H1 (cell line): Measurements from ENCODE around the gene SLC35F6. TPM values are rescaled to one million over a fixed set of nuclear protein-coding genes. Genes with fewer than 3 reads are reported as not detected.

Source experiments
- CTCF ChIA-PET: fragments of 300-600 bp; sonication (Branson Sonifier 250); formaldehyde crosslinking; loops from one replicate; lab custom pipeline; 2021; ENCODE audit not compliant: partially characterized antibody; lab: Charles Lee
- POLR2A ChIA-PET: fragments of 300-600 bp; sonication (Branson Sonifier 250); formaldehyde crosslinking; loops from one replicate; lab custom pipeline; 2021; ENCODE audit warnings: inconsistent platforms; ENCODE audit not compliant: partially characterized antibody; lab: Charles Lee
- DNase-seq, 2 experiments: peaks; one replicate each; pipeline versions ENCODE4 v3.0.0 to v3.0.0-alpha.2; 2010 to 2022; ENCODE audit warnings: low spot score in 2 of 2, low read depth in 1 of 2, mixed read lengths in 1 of 2
- FAIRE-seq: peaks from 2 replicates; lab custom pipeline; 2011; peaks lifted over from hg19 to GRCh38; lab: Jason Lieb, UNC
- H2AFZ ChIP-seq: 2 replicates; pipeline ENCODE4 v1.8.1; 2012; ENCODE audit warnings: low read length, inconsistent platforms
- H2AK5ac ChIP-seq: 2 replicates; pipeline ENCODE4 v1.6.1; 2013; ENCODE audit warnings: low read depth, low read length
- H2BK120ac ChIP-seq: replicated peaks from 2 replicates; pipeline ENCODE3; 2013; ENCODE audit warnings: low read depth, low read length, inconsistent platforms
- H2BK12ac ChIP-seq: 2 replicates; pipeline ENCODE4 v1.6.1; 2013; ENCODE audit warnings: low read depth, low read length
- H2BK15ac ChIP-seq: 2 replicates; pipeline ENCODE4 v1.6.1; 2013; ENCODE audit warnings: low read length
- H2BK20ac ChIP-seq: 2 replicates; pipeline ENCODE4 v1.6.1; 2013; ENCODE audit warnings: low read length
- H2BK5ac ChIP-seq: 2 replicates; pipeline ENCODE4 v1.6.1; 2013; ENCODE audit warnings: low read depth, low read length
- H3K14ac ChIP-seq: 2 replicates; pipeline ENCODE4 v1.6.1; 2013; ENCODE audit warnings: inconsistent platforms; ENCODE audit not compliant: insufficient read length
- H3K18ac ChIP-seq: 2 replicates; pipeline ENCODE4 v1.6.1; 2013; ENCODE audit warnings: low read length; ENCODE audit errors: extremely low read depth
- H3K23ac ChIP-seq: 2 replicates; pipeline ENCODE4 v1.6.1; 2013; ENCODE audit warnings: inconsistent platforms; ENCODE audit not compliant: insufficient read length
- H3K23me2 ChIP-seq: 2 replicates; pipeline ENCODE4 v1.6.1; 2013; ENCODE audit warnings: low read depth, low read length
- H3K27ac ChIP-seq: 2 replicates; pipeline ENCODE4 v1.6.1; 2011; ENCODE audit warnings: low read depth, low read length, inconsistent platforms
- H3K27me3 ChIP-seq, 4 experiments: replicated peaks in 1 of 4; 1 replicate in 1 of 4; 2 replicates in 3 of 4; pipeline versions ENCODE4 v1.6.1 to v1.8.1; 2011 to 2013; ENCODE audit warnings: low read length in 3 of 4, mild to moderate bottlenecking in 3 of 4, inconsistent platforms in 2 of 4, mixed read lengths in 2 of 4, moderate library complexity in 1 of 4; ENCODE audit not compliant: control insufficient read depth in 3 of 4, insufficient read depth in 3 of 4; ENCODE audit errors: extremely low read depth in 1 of 4
- H3K36me3 ChIP-seq, 4 experiments: 2 replicates each; pipeline versions ENCODE4 v1.6.1 to v1.8.1; 2011 to 2013; ENCODE audit warnings: mild to moderate bottlenecking in 4 of 4, low read length in 3 of 4, moderate library complexity in 2 of 4, control low read depth in 1 of 4, inconsistent platforms in 1 of 4; ENCODE audit not compliant: insufficient read depth in 4 of 4, control insufficient read depth in 2 of 4
- H3K4ac ChIP-seq: replicated peaks from 2 replicates; pipeline ENCODE3; 2013; ENCODE audit warnings: low read length, low read depth, mixed read lengths, inconsistent platforms; ENCODE audit not compliant: insufficient read length
- H3K4me1 ChIP-seq, 4 experiments: replicated peaks in 1 of 4; 1 replicate in 1 of 4; 2 replicates in 3 of 4; pipeline versions ENCODE4 v1.6.1 to v1.8.1; 2011 to 2013; ENCODE audit warnings: low read length in 3 of 4, inconsistent platforms in 2 of 4, mixed read lengths in 1 of 4; ENCODE audit not compliant: insufficient read depth in 4 of 4, control insufficient read depth in 3 of 4
- H3K4me2 ChIP-seq, 2 experiments: 2 replicates each; pipeline versions ENCODE4 v1.6.1 to v1.8.1; 2011 to 2013; ENCODE audit warnings: low read depth in 2 of 2, low read length in 2 of 2, control low read depth in 1 of 2, inconsistent platforms in 1 of 2, mild to moderate bottlenecking in 1 of 2; ENCODE audit not compliant: insufficient read depth in 1 of 2
- H3K4me3 ChIP-seq, 4 experiments: fragments of 200-600, 300-600 bp in 1 of 4; sonication (generic), shearing (Covaris generic), sonication (Bioruptor Twin) in 1 of 4; 2 replicates each; pipeline versions ENCODE4 v1.5.1 to v1.8.1; 2011 to 2016; ENCODE audit warnings: low read length in 4 of 4, low read depth in 3 of 4, control low read depth in 2 of 4, inconsistent platforms in 2 of 4, mild to moderate bottlenecking in 2 of 4, mixed read lengths in 1 of 4, moderate library complexity in 1 of 4; ENCODE audit not compliant: insufficient read depth in 2 of 4; ENCODE audit errors: extremely low read depth in 1 of 4
- H3K56ac ChIP-seq: replicated peaks from 2 replicates; pipeline ENCODE3; 2013; ENCODE audit warnings: low read depth, mild to moderate bottlenecking, mixed read lengths, low read length, inconsistent platforms; ENCODE audit not compliant: insufficient read length
- H3K79me1 ChIP-seq: 2 replicates; pipeline ENCODE4 v1.6.1; 2013; ENCODE audit warnings: low read depth, low read length, control low read depth
- H3K79me2 ChIP-seq, 2 experiments: 2 replicates each; pipeline versions ENCODE4 v1.6.1 to v1.8.1; 2012 to 2013; ENCODE audit warnings: low read length in 2 of 2, mild to moderate bottlenecking in 2 of 2, inconsistent platforms in 1 of 2; ENCODE audit not compliant: insufficient read depth in 2 of 2, control insufficient read depth in 1 of 2
- H3K9ac ChIP-seq, 4 experiments: replicated peaks in 1 of 4; 1 replicate in 1 of 4; 2 replicates in 3 of 4; pipeline versions ENCODE4 v1.6.1 to v1.8.1; 2011 to 2013; ENCODE audit warnings: low read depth in 3 of 4, low read length in 3 of 4, control low read depth in 2 of 4, mild to moderate bottlenecking in 2 of 4, moderate library complexity in 2 of 4, inconsistent platforms in 1 of 4; ENCODE audit errors: extremely low read depth in 1 of 4
- H3K9me3 ChIP-seq, 2 experiments: 2 replicates each; pipeline versions ENCODE4 v1.6.1 to v1.8.1; 2012 to 2013; ENCODE audit warnings: mild to moderate bottlenecking in 2 of 2, moderate library complexity in 2 of 2, control low read depth in 1 of 2, inconsistent platforms in 1 of 2, low read depth in 1 of 2, low read length in 1 of 2, mixed read lengths in 1 of 2; ENCODE audit not compliant: insufficient read depth in 2 of 2
- H4K20me1 ChIP-seq, 2 experiments: replicated peaks in 1 of 2; 2 replicates each; pipeline versions ENCODE3 to v1.8.1; 2011 to 2013; ENCODE audit warnings: inconsistent platforms in 2 of 2, low read length in 2 of 2, mild to moderate bottlenecking in 1 of 2; ENCODE audit not compliant: insufficient read depth in 2 of 2, control insufficient read depth in 1 of 2
- H4K5ac ChIP-seq: 2 replicates; pipeline ENCODE4 v1.6.1; 2013; ENCODE audit warnings: low read length, low read depth, mixed read lengths, inconsistent platforms; ENCODE audit not compliant: insufficient read length
- H4K8ac ChIP-seq: 2 replicates; pipeline ENCODE4 v1.8.0; 2013; ENCODE audit warnings: mild to moderate bottlenecking, moderate library complexity, low read length, inconsistent platforms; ENCODE audit not compliant: insufficient read depth; ENCODE audit errors: extremely low read depth
- H4K91ac ChIP-seq: replicated peaks from 2 replicates; pipeline ENCODE3; 2013; ENCODE audit warnings: low read length, mixed read lengths, inconsistent platforms; ENCODE audit not compliant: insufficient read length
- BACH1 ChIP-seq: IDR thresholded peaks from 2 replicates; pipeline ENCODE4 v1.6.1; 2012; ENCODE audit warnings: low read length, improper control_type of control experiment
- CHD1 ChIP-seq: IDR thresholded peaks from 2 replicates; pipeline ENCODE4 v1.6.1; 2012; ENCODE audit warnings: low read depth, low read length, improper control_type of control experiment
- CTBP2 ChIP-seq: IDR thresholded peaks from 2 replicates; pipeline ENCODE4 v1.7.0; 2011; ENCODE audit warnings: borderline replicate concordance, mild to moderate bottlenecking, moderate library complexity, mixed read lengths, low read length; ENCODE audit not compliant: insufficient read depth, insufficient read length
- EGR1 ChIP-seq: IDR thresholded peaks from 2 replicates; pipeline ENCODE4 v1.6.1; 2011; ENCODE audit warnings: low read depth, low read length, borderline replicate concordance
- NRF1 ChIP-seq: IDR thresholded peaks from 2 replicates; pipeline ENCODE4 v1.6.1; 2011; ENCODE audit warnings: mild to moderate bottlenecking, low read depth, low read length, improper control_type of control experiment
- WGBS, 2 experiments: shearing (Covaris generic) in 1 of 2; methylation state at CpG; one replicate each; pipeline versions ENCODE4 v1.1.6 to v1.1.7; 2013 to 2015; ENCODE audit warnings: low lambda C conversion rate in 2 of 2, mixed read lengths in 2 of 2, inconsistent platforms in 1 of 2, low coverage in 1 of 2, missing lambda C conversion rate in 1 of 2; ENCODE audit not compliant: insufficient replicate concordance in 2 of 2, insufficient coverage in 1 of 2, insufficient read length in 1 of 2; ENCODE audit errors: extremely low coverage in 1 of 2, missing lambda C conversion rate in 1 of 2; 5-methylcytosine and 5-hydroxymethylcytosine counted together
- polyA plus RNA-seq, 7 experiments: library from polyadenylated mRNA; depleted of rRNA in 3 of 7; stranded (reverse) in 5 of 7; unstranded in 2 of 7; fragments of >200 nt in 5 of 7; fragments of 200-250 nt in 2 of 7; gene quantifications; 1 replicate in 5 of 7; 2 replicates in 1 of 7; 4 replicates in 1 of 7; pipeline versions ENCODE4 v1.2.1 to v1.2.3, GENCODE V29; 2011 to 2013; ENCODE audit warnings: missing spikeins in 2 of 7, mixed read lengths in 2 of 7
- total RNA-seq: library from RNA; stranded (reverse); fragmentation: NEBNext Ultra II Directional; extraction: Animal tissue kit (Norgen Biotek cat#: 25700); gene quantifications from 2 replicates; pipeline ENCODE4 v1.2.1, GENCODE V29; 2021
- TF ChIP-seq, protein P1 (sequence below), 3 experiments: IDR thresholded peaks; 1 replicate in 2 of 3; 2 replicates in 1 of 3; pipeline versions ENCODE4 v1.5.1 to v1.6.1; 2011; ENCODE audit warnings: low read length in 3 of 3, mild to moderate bottlenecking in 3 of 3, inconsistent platforms in 2 of 3, low read depth in 1 of 3, moderate library complexity in 1 of 3; ENCODE audit not compliant: insufficient read depth in 1 of 3; ENCODE audit errors: control extremely low read depth in 1 of 3

The SLC35F6 gene
- total and polyA plus RNA-seq, 2 of the 8 experiments (the other 6 are each of a cell fraction or from before 2014, with no cell fraction given), result 11.2 to 13.5 TPM

DNA sequence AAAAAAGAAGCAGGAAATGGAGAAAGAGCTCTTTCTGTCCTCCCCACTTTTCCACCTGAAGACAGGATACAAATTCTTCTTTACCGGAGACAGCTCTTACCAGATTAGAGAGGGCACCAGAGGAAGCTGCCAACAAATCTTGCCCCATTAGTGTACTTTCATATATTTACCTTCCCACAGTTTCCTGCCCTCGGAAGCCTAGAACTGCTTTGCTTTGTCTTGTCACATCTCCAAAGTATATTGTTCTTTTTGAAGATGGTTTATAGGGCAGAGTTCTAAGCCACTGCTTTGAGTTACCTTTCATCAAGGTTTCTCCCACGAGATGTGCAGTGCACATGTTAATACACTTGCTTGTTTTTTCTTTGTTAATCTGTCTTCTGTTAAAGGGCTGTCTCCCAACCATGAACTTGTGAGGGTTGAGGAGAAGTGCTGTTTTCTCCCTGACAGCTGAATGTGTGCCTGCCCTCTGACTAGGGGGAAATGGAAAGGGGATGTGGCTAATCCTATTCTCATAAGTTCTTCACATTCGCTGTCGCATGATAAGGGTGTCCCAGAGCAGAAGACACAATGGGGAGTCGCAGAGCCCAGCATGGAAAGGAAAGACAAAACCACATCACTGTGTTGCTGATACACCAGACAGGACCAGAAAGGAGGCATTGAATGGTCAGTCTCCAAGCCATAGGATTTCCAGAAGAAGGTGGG lies 45.9 kb downstream of the SLC35F6 start:
- H3K27ac ChIP-seq, result no peak overlapping the region
- 72% methylated on average over 6 of the region's 6 CpGs; no CpG with 5 or more reads in 1 of the 2 experiments for WGBS, 2 experiments
- H4K5ac ChIP-seq, result no peak overlapping the region
- H3K27me3 ChIP-seq, result no peaks in the 10 kb centered on the region; a peak in 1 of 7 replicates
- TF ChIP-seq EGR1, result no peak
- no peak for TF ChIP-seq CTBP2
- TF ChIP-seq, protein P1, sequence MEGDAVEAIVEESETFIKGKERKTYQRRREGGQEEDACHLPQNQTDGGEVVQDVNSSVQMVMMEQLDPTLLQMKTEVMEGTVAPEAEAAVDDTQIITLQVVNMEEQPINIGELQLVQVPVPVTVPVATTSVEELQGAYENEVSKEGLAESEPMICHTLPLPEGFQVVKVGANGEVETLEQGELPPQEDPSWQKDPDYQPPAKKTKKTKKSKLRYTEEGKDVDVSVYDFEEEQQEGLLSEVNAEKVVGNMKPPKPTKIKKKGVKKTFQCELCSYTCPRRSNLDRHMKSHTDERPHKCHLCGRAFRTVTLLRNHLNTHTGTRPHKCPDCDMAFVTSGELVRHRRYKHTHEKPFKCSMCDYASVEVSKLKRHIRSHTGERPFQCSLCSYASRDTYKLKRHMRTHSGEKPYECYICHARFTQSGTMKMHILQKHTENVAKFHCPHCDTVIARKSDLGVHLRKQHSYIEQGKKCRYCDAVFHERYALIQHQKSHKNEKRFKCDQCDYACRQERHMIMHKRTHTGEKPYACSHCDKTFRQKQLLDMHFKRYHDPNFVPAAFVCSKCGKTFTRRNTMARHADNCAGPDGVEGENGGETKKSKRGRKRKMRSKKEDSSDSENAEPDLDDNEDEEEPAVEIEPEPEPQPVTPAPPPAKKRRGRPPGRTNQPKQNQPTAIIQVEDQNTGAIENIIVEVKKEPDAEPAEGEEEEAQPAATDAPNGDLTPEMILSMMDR (IDR thresholded peaks at IDR 0.05; ENCODE audit: control extremely low read depth in 1 of 3, insufficient read depth in 1 of 3, low read depth in 1 of 3, low read length in 3 of 3), result no peak
- no peak for TF ChIP-seq CHD1
- no peak for TF ChIP-seq NRF1
- no peak for TF ChIP-seq BACH1
- H2BK120ac ChIP-seq, result no peak overlapping the region
- no peaks in the 10 kb centered on the region for H3K36me3 ChIP-seq
- no peak overlapping the region for H3K23ac ChIP-seq
- no peak overlapping the region for H4K8ac ChIP-seq
- no peak overlapping the region for H3K4ac ChIP-seq
- no peaks in the 10 kb centered on the region for H3K79me1 ChIP-seq
- H2BK12ac ChIP-seq, result no peak overlapping the region
- H3K4me2 ChIP-seq, result no peak overlapping the region
- H3K9me3 ChIP-seq, result no peaks in the 10 kb centered on the region; a peak in 1 of 4 replicates
- ChIA-PET POLR2A (no interaction called here), CTCF (interaction anchor here (0.9 to 1.1 kb wide), 2 partner anchors 9 to 36 kb away, joined by 3 to 4 read pairs; no protein-coding TSS in a partner anchor)
- no peak overlapping the region for H3K56ac ChIP-seq
- no peak overlapping the region for H2BK5ac ChIP-seq
- H3K4me1 ChIP-seq, result no peaks in the 10 kb centered on the region; a peak in 2 of 7 replicates
- H3K14ac ChIP-seq, result no peak overlapping the region
- no peak overlapping the region for H3K9ac ChIP-seq
- H2AK5ac ChIP-seq, result no peak overlapping the region
- no peak overlapping the region for H2BK20ac ChIP-seq
- FAIRE-seq (no peak), DNase-seq (no peak)
- H3K23me2 ChIP-seq, result no peaks in the 10 kb centered on the region
- H3K18ac ChIP-seq, result no peak overlapping the region
- H3K79me2 ChIP-seq, result no peaks in the 10 kb centered on the region
- H3K4me3 ChIP-seq, result no peak overlapping the region
- no peak overlapping the region for H4K91ac ChIP-seq
- H2AFZ ChIP-seq, result no peak overlapping the region
- no peak overlapping the region for H2BK15ac ChIP-seq
- H4K20me1 ChIP-seq, result no peaks in the 10 kb centered on the region
